Epithelial cell of esophagus (primary cell): ENCODE results near the gene PCBP3.
"Not testable (repeated sequence)": the region's sequence is repeated elsewhere in the genome, so short reads cannot be mapped to it uniquely, and the experiment has no call there.

Experiments
- DNase-seq: peaks from one replicate; pipeline ENCODE4 v3.0.0; 2010; ENCODE audit warnings: low read depth
- H3K4me3 ChIP-seq: 2 replicates; pipeline ENCODE4 v1.5.1; 2011; ENCODE audit warnings: mild to moderate bottlenecking, low read length, control low read depth
- CTCF ChIP-seq: IDR thresholded peaks from 2 replicates; pipeline ENCODE4 v1.5.1; 2011; ENCODE audit warnings: low read depth, mild to moderate bottlenecking, low read length, control low read depth, inconsistent platforms; ENCODE audit not compliant: insufficient read depth; ENCODE audit errors: missing control alignments

PCBP3 gene

DNA sequence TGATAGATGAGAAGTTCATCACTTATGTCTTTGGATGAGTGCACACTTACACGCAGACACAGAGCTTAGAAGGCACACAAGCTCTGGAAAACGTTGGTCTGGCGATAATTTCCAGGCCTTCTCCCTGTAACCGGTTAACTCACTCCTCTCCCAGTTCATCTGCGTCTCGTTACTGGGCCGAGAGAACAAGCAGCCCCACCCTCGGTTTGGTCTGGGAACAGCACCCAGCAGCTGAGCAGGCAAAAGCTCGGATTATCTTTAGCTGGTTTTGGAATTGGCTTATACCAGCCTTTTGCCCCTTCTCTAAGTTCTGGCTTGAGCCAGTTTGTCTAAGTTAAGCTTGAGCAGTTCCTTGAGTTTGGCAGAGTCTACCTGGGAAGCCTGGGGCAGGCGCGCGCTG, 310.7 kb downstream of the PCBP3 start:
- no peak for TF ChIP-seq CTCF
- no peak for DNase-seq
- no peak overlapping the region for H3K4me3 ChIP-seq

- no peak for TF ChIP-seq CTCF
- no peak overlapping the region for H3K4me3 ChIP-seq
- DNase-seq = no peak
Measured at GRCh38 chr21:45954921-45955320, 311.4 kb downstream of the PCBP3 start.

GRCh38 chr21:45957551-45957950, 314.0 kb downstream of the PCBP3 start:
- H3K4me3 ChIP-seq = no peak overlapping the region
- no peak for DNase-seq
- no peak for TF ChIP-seq CTCF

DNA sequence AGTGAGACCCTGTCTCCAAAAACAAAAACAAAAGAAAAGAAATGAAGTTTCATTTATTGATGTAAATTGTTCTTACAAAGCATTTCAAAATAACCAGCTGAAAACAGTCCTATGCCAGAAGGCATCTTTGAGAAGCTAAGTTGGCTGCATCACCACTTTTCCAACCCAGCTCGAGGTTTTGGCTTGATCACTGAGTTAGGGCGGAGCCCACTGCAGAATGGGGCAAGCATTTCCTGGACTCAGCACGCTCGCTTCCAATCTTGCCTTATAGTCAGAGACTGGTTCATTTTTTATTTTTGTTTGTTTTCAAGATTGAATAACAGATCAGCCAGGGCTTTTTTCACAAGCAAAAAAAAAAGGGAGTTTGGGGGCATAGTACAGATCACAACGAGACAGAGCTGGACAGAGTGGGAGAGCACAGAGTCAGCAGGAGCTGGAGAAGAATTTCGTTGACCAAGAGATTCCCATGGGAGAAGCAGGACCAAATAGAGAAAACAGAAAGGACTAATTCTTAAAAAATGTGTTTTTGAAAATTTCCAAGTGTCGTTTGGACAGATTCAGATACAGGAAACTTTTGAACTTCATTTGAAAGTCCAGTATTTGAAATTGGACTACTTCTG, 314.6 kb downstream of the PCBP3 start:
- no peak overlapping the region for H3K4me3 ChIP-seq
- DNase-seq = no peak
- no peak for TF ChIP-seq CTCF

- H3K4me3 ChIP-seq = no peak overlapping the region
- TF ChIP-seq CTCF = no peak
- no peak for DNase-seq
Measured at GRCh38 chr21:45959182-45959581, 315.7 kb downstream of the PCBP3 start.

- H3K4me3 ChIP-seq = no peak overlapping the region
- TF ChIP-seq CTCF = no peak
- no peak for DNase-seq
Measured at GRCh38 chr21:45959779-45960390, 316.4 kb downstream of the PCBP3 start.

GRCh38 chr21:45961408-45961807, 317.9 kb downstream of the PCBP3 start:
- not testable (repeated sequence) for H3K4me3 ChIP-seq, DNase-seq
